Embryonic facial prominence (tissue), 1 donor: ENCODE results near the gene ABCG5.

Source experiments
- DNase-seq: peaks from one replicate; pipeline ENCODE4 v3.0.0-alpha.2; 2016; ENCODE audit errors: extremely low spot score

ABCG5 gene

DNA sequence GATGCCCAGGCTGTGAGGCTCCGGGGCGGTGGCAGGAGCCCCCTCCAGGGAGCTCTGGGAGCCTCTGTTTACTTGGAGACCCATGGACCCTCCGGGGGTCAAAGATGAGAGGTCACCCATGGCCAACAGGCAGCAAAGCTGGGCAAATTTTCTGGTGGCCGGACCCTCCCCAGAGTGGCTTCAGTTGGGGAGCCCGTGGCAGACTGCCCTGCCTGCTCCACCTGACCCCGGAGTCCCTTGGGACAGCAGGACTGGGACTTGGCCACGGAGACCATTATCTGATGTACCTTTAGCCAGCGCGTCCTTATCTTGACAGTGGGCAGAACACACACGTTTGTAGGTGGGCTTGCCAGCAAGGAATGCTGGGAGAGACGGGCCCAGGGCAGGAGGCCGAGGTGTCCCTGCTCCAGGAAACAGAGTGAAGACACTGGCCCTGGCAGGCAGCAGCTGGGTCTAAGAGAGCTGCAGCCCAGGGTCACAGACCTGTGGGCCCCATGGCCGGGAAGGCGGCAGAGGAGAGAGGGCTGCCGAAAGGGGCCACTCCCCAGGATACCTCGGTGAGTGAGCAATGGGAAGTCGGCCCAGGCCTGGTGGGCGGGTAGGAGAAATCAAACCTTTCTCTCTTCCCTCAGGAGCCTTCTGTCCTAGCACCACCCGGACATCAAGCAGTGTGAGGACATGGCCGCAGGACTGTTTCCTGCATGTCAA lies at the start of gene ABCG5, which contains the start of gene ABCG8:
Gene ABCG5, minus strand, starts transcription at position 280 of the 708 bp plus-strand sequence. Its CDS starts 160 bp downstream, at position 120.
Gene ABCG8, plus strand, starts transcription at position 412 of the 708 bp plus-strand sequence. Its CDS starts 83 bp downstream, at position 495.
- no peak for DNase-seq

DNA sequence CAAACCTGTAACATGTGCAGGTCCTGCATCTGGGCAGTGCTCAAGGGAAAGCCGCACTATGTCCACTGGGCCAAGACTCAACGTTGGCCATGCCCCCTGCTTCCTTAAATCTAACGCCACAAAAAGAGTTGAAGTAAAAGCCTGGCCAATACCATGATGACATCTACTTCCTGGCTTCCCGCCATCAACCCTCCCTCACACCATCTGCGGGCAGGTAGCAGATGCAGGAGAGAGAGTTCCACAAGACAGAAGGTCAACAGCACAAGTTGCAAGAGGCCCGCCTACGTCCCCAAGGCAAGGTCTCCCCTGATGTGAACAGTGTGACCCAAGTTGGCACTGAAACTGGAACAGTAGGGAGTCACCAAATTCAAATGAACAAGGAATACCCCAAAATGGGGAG lies 48.5 kb upstream of the ABCG5 start:
- DNase-seq, result no peak

DNA sequence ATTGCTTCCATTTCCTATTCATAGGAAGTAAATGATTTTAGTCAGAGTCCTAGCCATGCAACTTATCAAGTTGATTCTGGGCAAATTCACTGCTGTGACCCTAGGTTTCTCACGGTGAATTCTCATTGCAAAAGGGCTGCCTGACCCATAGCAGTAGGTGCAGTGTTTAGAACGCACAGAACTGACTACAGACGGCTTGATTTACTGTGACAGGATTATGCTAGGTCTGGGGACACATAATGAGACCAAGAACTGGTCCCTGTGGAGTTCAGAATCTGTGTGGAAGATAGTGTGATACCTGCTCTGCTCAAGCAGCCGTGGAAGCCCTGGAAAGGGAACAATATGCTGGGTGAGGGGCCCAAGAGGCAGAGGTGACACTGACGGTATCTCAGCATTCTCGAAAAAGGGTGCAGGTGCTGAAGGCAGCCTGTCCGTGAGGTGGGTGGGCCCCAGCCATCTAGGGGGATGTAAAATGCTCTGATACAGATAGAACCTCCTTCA lies 46.5 kb upstream of the ABCG5 start:
- no peak for DNase-seq

DNA sequence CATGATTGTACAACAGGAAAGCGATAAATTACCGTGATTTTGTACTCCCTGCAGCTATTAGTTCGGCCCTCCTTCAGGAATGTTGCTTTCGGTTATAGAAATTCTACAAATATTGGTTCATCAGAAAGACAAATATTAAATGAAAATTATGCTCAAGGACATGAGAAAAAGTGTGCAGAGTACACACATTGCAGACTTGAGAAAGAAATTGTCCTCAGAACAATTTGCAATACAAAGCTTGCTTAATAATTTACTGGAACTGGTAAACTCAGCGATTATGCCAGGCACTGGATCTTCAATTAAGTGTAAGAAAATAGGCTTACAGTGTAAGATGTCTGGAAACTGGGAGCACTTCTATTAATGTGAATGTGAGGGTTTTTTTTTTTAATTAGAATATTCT lies 46.0 kb upstream of the ABCG5 start:
- no peak for DNase-seq

DNA sequence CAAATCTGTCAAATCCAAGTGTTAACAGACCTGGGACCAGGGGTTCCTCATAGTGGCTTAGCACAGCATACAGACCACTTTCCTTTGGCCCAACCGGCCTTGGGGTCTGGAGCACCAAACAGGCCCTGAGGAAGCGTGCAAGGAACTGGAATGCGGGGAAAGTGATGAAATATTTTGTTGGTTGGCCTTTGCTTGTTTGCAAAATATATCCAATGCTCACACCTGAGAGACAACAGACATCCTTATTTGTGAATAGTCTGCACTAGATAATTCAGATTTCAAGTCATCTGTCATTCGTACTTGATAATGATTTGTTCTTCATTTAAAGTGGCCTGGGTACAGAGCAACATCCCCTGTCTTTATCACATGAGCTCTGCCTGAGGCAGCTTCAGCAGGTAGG lies 43.7 kb upstream of the ABCG5 start:
- DNase-seq, result no peak

DNA sequence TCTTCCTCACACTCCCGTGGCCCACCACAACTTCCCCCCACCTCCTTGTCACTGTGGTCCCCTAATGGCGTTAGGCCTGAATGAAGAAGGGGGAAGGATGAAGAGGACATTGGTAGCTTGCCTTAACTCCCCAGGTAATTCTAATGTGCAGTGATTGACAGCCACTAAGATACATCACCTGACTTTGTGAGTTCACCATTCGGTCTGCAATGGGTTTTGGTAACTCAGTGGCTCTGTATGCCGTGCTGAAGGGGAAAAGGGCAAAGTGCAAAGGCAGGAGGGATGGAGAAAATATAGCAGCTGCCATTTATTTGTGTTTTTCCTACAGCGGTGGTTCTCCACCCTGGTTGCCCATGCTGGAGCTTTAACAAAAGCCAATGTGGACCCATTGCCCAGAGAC lies 42.3 kb upstream of the ABCG5 start:
- DNase-seq, result no peak

DNA sequence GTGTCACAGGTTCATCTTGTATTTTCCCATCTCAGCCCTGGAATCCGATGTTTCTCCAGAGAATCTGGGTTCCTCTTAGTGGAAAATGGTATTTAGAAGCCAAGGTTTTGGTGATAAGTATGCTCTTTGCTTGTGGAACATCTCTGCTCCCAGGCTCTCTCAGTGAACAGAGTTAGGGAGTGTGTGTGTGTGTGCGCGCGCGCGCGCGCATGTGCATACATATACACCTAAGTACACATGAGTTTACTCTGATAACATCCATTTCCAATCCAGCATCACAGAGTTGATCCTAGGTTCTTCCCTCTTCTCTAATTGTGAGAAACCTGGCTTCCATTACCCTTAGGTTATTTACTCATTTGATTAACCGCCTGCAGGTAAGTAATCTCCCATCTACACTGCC lies 41.8 kb upstream of the ABCG5 start:
- no peak for DNase-seq

DNA sequence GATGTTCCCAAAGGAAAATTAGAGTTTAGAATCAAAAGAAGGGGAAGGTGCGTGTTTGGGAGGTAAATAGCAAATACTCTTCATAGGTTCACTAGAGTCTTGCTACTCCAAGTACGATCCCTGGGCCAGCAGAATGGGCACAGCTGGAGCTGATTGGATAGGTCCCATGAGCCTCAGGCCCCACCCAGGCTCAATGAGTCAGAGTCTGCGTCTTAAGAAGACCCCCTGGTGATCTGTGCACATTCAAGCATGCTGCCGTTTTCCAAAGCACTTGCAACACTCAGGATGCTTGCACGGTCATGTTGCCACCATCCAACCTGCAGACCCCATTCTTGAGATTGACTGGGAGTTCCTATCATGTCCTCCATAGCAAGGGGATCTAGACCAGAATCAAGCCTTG lies 40.6 kb upstream of the ABCG5 start:
- DNase-seq, result no peak

DNA sequence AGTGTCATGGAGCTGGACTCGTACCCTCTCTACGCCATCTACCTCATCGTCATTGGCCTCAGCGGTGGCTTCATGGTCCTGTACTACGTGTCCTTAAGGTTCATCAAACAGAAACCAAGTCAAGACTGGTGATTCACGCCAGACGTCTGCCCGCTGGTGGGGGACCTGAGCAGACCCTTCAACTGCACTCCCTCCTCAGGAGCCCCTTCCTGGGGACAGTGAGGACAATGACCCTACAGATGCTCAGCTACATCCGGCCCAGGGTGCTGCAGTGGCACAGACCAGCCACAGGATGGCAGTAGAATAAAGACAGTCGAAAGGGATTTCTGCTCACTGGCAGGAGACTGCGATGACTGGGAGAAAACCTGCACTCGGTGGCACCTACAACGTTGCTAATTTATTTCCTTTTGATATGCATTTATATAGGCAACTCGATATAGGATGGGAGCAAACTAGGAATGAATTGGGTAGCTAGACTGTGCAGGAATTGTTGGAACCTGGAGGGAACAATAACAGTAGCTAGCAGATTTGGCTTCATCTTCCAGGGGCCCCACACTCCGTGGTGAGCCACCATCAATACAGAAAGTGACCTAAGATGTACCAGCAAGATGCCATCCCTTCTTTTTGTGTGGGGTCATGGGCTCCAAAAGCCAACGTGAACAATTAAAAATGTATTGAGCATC lies 39.3 kb upstream of the ABCG5 start:
- no peak for DNase-seq

DNA sequence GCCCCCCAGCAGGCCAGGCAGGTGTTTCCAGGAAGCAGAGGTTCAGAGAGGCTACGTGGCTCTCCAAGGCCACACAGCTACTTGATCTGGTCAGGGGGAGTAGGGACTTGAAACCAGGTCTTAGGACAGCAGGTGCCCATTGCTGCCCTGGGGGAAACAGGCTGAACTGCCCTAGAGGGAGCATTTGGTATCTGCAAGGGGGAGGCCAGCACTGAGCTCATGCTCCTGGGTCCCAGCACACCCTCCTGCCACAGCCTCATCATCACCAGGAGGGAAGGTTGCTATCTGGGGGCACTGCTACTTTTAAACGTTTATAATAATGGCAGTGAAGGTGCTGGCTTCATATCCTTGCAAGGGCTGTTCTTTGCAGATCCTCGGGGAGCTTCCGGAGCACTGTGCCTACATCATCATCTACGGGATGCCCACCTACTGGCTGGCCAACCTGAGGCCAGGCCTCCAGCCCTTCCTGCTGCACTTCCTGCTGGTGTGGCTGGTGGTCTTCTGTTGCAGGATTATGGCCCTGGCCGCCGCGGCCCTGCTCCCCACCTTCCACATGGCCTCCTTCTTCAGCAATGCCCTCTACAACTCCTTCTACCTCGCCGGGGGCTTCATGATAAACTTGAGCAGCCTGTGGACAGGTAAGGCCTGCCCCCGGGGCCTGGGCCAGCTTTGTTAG lies 36.3 kb upstream of the ABCG5 start:
- no peak for DNase-seq

DNA sequence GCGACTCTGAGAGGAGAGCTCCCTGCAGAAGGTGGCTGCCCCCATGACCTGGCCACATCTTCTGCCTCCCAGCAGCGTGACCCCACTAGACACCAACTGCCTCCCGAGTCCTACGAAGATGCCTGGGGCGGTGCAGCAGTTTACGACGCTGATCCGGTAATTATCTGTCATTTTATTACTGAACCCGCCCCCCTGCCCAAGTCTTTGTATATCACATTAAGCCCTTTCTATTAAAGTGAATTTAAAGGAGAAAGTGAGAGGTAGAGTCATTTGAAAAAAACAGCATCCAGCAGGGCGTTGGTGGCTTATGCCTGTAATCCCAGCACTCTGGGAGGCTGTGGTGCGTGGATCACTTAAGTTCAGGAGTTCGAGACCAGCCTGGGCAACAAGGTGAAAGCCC lies 33.5 kb upstream of the ABCG5 start:
- no peak for DNase-seq

DNA sequence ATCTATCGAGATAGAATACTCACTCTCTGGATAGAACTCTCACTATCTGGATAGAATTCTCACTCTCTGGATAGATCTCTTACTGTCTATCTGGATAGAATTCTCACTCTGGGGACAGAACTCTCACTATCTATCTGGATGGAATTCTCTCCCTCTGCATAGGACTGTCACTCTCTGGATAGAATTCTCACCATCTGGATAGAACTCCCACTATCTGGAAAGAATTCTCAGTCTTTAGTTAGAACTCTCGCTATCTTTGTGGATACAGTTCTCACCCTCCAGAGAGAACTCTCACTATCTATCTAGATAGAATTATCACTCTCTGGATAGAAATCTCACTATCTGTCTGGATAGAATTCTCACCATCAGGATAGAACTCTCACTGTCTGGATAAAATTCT lies 16.7 kb upstream of the ABCG5 start:
- no peak for DNase-seq

DNA sequence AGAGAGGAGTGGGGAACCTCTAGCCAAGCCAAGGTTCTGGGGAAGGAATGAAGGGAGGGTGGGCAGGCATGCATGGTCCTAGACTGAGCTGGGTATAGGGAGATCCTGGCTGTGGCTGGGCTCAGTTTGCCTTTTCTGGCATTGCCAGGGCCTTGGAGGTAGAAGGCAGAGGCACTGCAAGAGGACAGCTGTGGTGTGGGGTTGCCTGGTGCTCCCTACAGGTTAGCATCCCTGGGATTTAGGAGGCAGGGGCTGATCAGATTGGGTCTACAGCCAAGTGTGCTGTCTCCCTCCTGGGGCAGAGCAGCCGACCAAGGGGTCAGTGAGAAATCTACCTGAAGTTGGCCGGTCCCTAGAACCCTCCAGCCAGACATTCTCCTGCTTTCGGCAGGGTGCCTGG lies 16.0 kb upstream of the ABCG5 start:
- no peak for DNase-seq

DNA sequence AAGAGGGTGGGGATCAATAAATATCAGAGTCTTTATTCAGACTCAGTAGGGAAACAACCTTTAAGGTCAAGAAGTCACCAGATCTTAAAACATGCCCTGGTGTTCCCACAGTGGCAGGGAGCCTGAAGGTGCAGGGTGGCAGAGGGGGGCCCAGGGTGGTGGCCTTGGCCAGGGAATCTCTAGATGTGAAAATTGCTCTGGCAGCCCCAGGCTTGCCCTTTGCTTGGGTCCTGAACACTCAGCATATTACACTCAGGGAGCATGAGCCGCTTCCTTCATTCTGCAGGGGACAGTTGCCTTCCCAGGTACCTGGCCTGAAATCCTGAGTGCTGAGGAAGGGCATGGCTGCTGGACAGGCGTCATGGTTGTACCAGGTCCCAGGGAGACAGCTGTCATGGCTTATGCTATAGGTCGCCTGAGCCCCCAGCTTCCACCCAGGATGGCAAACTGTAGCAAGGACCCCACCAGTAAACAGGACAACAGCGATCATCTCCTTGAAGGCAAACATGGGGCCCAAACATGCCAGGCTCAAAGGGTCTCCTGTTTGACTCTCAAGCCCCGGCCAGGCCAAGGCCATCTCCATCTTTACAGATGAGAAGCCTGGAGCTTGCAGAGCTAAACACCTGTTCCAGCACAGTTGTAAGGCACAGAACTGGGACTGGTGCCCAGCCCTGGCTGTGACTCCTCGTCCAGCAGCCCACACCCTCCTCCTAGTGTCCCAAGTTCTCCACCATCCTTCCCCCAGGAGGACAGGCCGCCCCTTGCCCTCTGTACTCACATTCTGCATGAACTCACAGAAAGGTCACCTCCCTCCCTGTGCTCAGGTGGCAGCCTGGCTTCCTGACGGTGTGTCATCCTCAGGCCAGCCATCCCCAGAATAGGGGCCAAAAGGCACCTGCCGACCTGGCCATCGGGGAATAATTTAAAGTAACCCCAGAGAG lies 14.8 kb upstream of the ABCG5 start:
- DNase-seq, result no peak

DNA sequence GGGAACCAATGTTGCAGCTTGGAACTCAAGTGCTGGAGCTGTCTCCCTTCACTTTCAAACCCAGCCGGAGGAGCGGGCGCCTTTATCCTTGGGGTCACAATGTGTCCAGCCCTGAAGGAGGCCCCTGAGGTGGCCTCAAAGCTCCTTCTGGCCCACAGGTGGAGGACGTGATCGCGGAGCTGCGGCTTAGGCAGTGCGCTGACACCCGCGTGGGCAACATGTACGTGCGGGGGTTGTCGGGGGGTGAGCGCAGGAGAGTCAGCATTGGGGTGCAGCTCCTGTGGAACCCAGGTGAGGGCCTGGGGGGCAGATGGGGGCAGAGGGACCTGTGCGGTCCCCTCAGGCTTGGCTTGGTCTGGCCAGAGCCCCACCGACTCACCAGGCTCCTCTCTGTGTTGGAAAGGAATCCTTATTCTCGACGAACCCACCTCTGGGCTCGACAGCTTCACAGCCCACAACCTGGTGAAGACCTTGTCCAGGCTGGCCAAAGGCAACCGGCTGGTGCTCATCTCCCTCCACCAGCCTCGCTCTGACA lies 13.6 kb upstream of the ABCG5 start:
- DNase-seq, result no peak

DNA sequence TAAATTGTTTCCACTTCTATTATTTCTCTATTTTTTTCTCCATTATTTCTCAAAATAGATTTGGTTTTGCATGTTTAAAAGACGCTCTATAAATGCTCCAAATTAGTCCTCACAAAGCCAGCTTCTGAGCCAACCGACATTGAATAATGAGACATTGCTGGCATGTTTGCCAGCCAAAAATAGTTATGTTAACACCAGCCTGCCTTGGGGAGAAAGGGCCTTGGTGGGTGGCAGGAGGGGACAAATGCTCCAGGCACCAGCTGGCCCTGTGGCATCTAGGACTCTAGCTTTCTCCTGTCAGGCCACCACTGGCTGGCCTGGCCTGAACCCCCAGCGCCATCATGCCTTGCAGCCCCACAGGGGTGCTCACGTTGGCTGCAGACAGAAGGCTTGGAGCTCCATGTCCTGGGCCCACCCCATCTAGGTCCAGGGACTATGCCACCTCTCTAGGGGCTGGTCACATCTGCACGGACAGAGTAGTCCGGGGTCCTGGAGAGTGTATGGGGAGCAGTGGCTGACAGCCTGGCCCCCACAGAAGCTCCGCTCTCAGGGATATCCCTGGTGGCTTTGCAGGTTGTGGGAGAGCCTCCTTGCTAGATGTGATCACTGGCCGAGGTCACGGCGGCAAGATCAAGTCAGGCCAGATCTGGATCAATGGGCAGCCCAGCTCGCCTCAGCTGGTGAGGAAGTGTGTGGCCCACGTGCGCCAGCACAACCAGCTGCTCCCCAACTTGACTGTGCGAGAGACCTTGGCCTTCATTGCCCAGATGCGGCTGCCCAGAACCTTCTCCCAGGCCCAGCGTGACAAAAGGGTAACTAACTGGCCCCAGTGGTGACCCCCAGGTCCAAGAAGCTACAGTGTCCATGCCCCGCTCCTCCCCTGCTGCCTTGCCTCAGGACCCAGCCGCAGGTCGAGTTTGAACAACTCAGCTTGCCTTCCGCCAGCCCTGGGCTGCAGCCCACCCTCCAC lies 12.7 kb upstream of the ABCG5 start:
- DNase-seq, result no peak

DNA sequence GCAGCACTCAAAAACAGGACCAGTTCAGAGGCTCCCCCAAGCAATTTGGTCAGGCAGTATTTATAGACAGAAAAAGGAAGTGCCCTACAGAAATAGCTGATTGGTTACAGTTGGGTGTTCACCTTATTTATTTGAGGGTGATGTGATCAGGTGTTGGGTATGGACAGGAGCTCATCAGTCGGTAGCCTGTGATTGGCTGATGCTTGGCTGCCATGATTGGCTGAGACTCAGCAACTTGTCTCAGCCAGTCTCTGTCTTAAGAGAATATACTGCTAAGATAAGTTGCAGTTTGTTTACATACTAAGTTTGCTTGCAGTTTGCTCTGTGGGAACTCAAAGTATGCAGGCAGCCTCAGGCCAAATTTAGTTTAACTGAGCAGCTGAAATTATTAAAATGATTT lies 9.6 kb upstream of the ABCG5 start:
- DNase-seq, result no peak

DNA sequence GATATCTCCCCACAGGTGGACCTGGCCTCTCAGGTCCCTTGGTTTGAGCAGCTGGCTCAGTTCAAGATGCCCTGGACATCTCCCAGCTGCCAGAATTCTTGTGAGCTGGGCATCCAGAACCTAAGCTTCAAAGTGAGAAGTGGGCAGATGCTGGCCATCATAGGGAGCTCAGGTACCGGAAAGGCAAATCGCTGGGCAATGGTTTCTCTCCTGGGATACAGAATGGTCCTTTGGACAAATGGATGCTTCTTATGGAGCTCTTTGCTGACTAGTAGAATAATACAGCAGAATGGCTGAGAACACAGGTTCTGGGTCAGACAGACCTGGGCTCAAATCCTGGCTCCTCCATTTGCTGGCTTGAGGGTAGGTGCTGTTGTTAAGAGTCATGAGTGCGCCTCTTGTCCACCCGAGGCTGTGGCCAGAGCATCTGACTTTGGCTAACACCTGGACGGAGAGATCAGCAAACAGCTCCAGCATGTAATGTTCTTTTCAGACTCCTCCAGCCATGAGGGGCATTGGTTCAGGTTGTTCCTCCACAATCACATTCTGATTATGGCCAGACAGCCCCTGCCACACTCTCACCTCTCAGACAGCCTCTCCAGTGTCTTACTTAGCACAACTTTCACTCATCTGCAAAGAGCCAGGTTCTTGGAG lies 7.6 kb upstream of the ABCG5 start:
- no peak for DNase-seq

DNA sequence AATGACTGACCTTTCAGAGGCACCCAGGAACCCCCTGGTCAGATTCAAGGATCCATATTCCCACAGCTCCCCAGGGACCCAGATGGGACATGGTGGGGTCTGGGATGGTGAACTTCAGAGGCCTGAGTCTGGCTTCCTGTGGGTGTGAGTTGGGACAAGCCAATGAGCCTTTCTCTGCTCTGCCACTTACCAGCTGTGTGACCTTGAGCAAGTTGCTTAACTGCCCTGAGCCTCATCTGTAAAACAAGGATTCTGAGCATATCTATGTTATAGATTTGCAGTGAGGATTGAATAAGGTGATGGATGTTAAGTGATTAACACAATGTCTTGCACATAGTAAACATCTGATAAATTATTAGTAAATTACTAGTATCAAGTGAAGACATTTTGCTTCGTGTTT lies 6.5 kb upstream of the ABCG5 start:
- DNase-seq, result no peak

DNA sequence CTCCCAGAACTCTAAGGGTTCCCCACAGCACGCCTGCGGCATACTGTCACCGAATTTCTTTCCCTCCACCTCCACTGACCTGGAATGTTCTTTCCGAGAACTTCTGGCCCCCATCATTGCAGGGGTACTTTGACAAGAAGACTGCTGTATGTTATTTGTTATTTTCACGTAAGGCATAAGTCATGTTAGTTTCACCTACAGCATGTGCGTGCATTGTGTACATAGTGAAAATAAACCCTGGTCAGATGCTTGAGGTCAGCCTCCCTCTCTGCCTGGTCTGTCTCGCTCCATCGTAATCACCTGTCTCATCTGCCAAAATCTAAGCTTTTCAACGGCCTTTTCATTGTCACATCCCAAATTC lies 4.2 kb upstream of the ABCG5 start:
- no peak for DNase-seq
